GM12801 (cell line): ENCODE data around the gene TMEM128.

ENCODE experiments used
- TF ChIP-seq, protein P1 (sequence below): IDR thresholded peaks from one replicate; pipeline ENCODE4 v1.5.1; 2011; ENCODE audit warnings: control low read depth; ENCODE audit not compliant: insufficient read length; ENCODE audit errors: extremely low read depth

The TMEM128 gene

GRCh38 chr4:4254199-4254598 lies 6.2 kb upstream of the TMEM128 start:
- TF ChIP-seq, protein P1, sequence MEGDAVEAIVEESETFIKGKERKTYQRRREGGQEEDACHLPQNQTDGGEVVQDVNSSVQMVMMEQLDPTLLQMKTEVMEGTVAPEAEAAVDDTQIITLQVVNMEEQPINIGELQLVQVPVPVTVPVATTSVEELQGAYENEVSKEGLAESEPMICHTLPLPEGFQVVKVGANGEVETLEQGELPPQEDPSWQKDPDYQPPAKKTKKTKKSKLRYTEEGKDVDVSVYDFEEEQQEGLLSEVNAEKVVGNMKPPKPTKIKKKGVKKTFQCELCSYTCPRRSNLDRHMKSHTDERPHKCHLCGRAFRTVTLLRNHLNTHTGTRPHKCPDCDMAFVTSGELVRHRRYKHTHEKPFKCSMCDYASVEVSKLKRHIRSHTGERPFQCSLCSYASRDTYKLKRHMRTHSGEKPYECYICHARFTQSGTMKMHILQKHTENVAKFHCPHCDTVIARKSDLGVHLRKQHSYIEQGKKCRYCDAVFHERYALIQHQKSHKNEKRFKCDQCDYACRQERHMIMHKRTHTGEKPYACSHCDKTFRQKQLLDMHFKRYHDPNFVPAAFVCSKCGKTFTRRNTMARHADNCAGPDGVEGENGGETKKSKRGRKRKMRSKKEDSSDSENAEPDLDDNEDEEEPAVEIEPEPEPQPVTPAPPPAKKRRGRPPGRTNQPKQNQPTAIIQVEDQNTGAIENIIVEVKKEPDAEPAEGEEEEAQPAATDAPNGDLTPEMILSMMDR: no peak

DNA sequence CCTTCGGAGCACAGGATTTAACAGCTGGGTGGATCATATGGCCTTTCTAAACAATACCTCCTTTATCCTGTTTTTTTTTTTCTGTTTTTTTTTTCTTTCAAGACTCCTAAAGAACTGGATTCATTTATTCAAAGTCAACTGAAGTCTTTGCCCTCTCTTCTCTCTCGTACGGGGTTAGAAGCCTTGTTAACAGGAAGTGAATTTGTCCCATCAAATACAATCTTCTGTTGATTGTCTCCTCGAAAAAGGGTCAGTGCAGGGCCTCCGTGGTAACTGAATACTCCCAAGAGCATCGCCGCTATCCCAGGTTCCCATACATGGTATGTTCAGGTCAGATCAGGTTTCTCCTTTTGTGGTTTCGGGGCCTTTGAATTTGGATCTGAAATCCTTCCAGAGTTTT lies 1.8 kb upstream of the TMEM128 start:
- TF ChIP-seq, protein P1: no peak

GRCh38 chr4:4248885-4249203 lies 821 bp upstream of the TMEM128 start:
- TF ChIP-seq, protein P1: no peak

GRCh38 chr4:4247696-4248028 lies 361 bp downstream of the TMEM128 start:
- TF ChIP-seq, protein P1: no peak

DNA sequence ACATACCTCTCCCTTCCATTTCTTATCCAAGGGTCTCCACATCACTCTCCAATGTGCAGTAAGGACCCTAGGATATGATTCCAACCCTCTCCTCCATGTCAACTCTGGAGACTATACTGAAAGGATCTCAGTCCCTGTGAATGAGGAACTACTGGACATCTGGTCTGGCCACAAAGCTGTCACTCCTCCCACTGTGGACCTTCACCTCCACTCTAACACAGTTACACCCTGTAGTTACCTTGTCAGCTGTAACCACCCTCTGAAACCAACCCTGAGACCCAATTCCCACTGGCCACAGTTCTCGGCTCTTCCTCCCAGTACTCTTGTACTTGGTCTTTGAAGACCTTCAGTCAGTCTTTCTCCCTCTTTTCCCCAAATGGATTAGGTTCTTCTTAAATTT lies 2.9 kb downstream of the TMEM128 start:
- TF ChIP-seq, protein P1: no peak

GRCh38 chr4:4233610-4234009 lies 14.4 kb downstream of the TMEM128 start:
- TF ChIP-seq, protein P1: no peak

DNA sequence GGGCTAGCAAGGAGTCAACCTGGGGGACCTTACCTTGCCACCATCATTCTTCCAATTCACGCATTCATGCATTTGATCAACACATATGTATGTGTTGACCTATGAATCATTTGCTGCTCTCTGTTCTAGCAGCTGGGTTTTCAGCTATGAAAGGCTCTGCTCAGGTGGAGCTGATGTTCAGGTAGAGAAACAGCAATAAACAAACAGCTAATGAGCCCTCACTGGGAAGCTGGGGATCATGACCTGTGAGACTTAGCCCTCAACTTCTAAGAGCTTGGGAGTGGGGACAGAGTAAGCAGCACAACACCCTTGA lies 19.7 kb downstream of the TMEM128 start:
- TF ChIP-seq, protein P1: no peak
